T follicular helper cell (primary cell): ENCODE data around the gene NHS.

Experiments used
- DNase-seq: peaks from one replicate; pipeline ENCODE4 v3.0.0-alpha.2; 2020; ENCODE audit warnings: low read depth

The NHS gene

DNA sequence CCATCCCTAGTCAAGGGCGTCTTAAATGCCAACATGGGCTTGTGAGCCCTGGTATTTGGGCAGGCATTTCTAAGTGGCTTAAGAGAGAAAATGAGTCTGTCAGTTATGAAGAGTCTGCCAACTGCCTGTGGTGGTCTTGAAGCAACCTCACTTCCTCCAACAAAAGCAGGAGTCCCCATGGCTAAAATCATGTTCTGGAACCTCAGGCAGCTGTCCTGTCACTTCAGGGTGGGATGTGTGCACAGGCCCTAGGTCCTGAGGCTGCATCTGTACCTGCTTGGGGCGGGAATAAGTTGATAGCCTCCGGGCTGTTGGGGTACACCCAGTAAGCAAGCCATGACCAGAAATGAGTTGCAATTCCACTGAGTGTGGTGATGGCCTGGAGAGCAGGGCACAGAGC lies 247.3 kb downstream of the NHS start:
- DNase-seq, result no peak

DNA sequence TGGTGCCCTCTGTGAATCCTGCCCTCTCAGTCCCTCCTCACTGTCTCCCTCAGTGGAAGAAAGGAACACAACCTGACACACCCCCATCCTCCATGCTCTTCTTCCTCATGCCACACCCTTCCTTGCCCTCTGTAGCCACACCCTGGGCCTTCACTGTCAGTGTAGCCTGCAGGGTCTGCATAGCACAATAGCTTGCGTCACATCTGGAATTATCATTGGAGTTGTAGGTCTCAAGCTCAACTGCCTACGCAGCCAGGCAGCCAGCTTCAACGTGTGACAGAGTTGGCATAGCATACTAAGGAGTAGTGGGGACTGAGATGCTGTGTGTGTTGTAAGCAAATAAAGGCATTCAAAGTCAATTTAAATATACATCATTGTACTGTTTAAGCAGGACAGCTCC lies 248.8 kb downstream of the NHS start:
- no peak for DNase-seq

DNA sequence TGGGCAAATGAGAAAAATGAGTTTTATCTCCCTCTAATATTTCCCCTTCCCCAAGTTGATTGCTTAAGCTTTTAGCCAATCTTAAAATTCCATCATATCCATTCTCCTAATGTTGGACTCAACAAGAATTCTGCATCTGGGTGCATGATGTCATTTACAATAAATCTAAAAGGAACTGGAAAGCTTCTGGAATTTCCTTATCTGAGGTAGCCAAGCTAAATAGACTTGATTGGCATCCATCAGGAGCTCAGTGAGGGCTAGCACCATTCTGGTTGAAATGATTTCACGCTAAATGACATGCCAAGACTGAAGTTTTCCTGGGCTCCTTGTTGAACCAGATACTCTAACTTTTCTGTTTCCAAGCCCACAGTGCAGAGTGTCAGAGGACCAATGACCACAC lies 252.0 kb downstream of the NHS start:
- no peak for DNase-seq

DNA sequence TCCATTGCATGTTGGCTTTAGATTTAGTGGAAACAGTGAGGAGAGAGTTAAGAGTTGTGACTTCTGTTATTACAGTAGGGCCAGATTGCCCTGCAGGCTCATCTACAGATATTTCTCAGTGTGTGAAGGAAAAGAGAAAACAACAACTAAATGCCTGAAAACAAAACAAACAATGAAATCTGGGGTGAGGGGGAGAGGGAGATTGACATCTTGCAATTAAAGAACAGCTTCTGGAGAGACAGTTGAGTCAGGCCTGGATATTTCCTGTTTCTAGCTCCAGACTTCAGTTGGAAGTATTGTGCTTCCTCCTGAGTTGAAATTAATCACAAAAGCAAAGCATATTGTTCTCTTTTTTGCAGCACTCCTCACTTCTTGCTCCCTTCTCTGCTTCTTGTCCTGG lies 254.0 kb downstream of the NHS start:
- no peak for DNase-seq

DNA sequence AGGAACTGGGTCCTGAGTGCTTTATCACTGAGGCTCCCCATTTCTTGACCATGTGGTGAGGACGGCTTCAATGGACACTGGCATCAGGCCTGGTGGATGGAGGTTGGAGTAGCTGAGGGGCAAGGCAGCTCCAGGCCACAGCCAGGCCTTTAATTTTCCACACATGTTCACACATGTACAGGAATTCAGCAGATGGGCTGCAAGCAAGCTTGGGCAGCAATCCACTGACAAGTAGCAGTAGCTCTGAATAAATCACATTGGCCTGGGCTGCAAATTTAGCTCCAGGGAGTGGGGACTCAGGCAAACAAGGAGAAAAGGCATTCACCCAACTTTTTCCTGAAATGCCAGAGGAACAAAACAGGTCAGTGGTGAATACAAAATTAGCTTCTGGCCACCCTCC lies 254.5 kb downstream of the NHS start:
- DNase-seq, result no peak

DNA sequence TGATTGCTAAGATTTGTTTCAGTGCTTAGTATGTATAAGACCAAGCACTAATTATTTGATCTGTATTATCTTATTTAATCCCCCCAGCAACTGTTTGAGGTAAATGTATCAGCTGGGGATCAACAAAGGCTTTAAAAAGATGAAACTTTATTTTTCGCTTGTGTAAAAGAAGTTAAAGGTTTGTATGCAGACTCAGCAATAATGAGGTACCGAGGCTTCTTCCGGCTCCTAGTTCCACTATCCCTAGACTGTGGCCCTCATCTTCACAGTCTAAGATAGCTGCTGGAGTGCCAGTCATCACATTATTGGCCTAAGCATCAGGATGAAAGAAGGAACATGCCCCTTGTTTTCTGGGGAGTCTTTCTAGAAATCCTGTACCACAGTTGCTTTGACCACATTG lies 256.6 kb downstream of the NHS start:
- no peak for DNase-seq

DNA sequence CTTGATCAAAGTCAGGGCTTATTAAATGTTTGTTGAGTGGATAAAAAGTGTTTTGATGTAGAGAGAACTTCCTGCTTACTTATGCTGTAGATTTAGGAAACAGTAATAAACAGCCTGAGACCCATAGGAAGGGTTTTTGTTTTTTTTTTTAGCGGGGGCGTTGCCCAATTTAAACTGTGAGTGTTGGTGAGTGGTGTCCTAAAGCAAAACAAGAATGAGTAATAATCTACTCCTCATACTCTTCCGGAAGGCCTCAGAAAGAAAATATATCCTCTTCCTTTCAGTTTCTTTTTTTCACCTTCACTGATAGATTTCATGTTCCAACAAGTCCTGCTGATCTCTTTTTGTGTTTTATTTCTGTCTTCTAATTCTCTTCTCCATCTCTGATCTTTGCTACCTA lies 257.9 kb downstream of the NHS start:
- DNase-seq, result no peak

DNA sequence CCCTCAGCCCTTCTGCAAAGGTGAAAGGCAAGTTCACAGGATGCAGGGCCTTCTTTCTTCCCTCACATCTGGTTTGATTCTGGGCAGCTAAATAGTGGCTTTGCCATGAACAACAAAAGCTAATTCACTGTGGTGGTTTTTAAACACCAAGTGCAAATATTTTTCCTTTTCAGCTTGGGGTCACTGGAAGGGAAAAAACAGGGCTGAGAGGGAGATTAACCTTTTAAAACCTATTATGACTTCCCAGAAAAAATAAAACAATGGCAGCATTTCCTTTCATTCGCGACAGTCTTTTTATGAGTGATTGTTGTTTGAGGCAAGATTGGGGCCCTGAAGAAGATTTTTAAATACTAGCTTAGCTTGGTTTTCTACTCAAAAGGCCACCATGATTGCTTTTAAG lies 258.5 kb downstream of the NHS start:
- DNase-seq, result no peak

DNA sequence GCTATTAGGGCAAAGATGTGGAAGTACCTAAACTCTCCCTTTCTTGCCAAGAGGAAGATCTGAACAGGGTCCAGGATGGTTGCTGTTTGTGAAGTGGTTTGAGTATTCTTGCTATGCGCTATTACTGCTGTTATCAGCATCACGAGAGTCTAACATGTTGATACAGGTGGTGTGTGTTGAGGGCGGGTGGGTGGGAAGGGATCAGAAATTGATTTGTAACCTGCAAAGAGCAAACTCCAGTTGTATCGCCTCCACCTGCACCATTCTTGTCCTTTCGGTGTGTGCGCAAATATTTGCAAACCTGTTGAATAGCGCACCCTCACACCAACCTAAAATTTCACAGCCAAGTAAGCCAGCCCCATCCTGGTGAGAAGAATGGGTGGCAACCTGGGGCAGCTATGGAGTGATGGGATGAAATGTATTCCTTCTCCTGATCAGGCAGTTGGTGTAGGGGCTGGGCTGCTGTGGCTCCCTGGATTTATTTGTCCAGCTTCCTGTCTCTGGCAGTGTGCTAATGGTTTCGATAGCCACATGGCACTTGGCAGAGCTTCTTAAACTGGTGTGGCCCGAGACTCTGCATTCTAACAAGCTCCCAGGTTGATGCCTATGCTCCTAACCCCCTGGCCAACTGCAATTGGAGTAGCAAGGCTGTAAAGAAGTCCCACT lies 259.7 kb downstream of the NHS start:
- no peak for DNase-seq

DNA sequence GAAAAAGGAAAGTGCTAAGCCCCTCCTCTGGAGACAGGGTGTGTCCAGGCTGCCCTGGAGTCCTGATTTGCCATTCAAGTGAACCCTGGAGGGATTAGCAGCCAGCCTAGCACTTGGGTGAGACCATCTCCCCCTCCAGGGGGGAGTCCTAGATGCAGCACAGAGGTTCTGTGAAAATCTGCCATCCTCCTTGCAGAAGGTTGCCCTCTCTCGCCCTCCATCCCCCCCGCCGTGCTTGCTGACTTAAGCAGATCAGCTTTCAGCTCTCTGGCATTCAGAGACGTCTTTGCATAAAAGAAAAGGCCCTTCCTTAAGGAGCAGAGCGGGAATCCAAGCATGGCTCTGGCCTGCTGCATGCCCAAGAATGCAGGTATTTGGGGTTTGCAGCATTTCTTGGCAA lies 260.2 kb downstream of the NHS start:
- no peak for DNase-seq

DNA sequence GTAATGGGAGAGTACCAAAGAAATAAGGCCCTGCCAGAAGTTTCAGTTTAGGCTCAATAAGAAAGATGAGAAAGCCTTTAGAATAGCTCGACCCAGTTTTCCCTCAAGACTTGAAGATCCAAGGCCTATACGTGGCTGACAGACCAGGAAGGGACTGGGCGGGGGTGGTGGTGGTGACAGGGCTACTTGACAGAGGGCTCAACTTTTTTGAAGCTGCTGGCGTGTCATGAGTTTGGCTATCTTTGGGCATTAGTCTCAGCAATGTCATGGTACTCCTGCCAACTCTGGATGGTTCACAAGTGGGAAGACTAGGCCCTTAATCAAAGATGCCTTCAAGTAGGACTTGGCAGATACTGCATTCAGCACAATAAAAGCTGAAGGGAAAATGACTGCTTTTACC lies 262.2 kb downstream of the NHS start:
- no peak for DNase-seq

DNA sequence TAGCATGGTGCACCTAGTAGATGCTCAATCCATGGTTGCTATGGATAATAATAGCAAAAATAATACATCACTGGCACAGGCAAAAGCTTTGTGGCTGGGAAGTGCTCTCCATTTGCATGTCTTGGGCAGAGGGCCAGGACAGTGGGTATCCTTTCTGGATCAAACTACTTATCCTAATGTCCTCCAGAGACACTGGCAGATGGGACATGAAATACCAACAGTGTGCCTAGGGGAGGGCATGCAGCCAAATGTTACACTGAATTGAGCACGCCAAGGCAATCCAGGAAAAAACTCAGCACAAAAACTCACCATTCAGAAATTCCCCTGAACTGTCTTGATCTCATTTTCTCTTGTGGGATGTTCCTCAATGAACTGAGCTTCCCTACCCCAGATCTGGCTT lies 263.7 kb downstream of the NHS start:
- DNase-seq, result no peak

DNA sequence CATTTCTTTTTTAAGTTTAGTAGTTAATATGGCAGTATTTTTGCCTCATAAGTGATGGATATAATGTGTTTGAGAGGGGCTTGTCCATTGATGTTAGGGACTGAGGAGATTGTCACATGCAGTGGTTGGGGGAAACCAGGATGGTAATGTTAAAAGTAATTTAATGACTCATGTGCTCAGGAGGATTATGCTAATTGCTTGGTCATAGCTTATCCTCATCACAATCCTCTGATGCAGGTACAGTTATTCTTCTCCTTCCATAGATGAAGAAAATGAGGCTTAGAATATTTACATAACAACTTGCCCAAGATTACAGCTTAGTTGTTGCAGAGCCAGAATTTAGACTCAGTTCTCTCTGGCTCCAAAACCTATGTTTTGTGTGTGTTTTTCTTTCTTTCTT lies 267.9 kb downstream of the NHS start:
- DNase-seq, result no peak

DNA sequence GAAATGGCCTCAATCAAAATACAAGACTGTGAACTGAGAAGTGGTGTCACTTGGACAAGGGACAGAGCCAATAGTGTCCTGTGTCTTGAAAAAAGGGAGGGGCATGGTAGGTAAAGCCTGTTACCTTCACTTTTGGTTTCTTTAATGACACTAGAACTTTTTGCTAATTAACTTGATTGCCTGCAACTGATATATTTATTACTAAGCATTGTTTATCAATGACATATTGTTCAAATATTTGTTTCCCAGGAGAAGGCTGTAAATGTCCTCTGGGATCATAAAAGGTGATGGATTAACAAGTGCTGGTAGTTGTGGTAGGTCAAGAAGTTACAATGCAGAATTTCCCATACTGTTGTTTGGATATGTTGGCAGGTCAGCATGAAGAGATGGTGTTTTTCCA lies 268.5 kb downstream of the NHS start:
- no peak for DNase-seq

DNA sequence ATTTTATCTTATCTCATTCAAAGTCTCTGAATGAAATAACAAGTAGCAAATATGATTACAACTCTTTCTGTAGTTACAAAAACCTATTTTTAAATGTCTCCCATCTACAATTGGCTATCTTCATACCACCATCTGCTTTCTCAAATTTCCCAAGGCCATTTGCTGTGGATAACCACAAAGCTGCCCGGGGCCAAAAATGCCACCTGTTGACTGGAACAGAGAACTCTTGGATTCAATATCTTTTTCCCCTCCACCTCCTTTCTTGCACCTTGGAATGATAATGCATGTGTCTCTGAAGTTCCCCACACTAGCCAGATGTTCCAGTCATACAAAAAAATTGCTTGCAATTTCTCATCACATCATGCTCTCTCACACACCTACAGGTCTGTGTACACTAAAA lies 269.0 kb downstream of the NHS start:
- DNase-seq, result no peak

DNA sequence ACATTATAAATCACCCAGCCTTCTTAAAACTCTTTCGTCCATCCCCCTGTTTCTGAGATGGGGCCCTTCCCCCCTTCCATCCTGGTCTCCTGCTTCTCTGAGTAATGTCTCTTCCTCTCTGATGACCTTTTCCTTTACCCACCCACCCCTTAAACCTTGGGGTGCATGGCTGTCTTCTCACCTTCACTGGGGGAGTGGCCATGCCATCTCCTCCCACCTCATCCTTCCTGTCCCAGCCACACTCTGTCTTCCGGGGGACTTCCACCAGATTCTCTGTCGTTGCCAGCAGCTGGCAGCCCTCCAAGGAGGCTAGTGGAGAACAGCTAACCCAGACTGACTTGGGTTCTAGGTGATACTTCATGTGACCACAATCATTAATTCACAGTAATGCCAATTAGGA lies 279.1 kb downstream of the NHS start:
- DNase-seq, result no peak

DNA sequence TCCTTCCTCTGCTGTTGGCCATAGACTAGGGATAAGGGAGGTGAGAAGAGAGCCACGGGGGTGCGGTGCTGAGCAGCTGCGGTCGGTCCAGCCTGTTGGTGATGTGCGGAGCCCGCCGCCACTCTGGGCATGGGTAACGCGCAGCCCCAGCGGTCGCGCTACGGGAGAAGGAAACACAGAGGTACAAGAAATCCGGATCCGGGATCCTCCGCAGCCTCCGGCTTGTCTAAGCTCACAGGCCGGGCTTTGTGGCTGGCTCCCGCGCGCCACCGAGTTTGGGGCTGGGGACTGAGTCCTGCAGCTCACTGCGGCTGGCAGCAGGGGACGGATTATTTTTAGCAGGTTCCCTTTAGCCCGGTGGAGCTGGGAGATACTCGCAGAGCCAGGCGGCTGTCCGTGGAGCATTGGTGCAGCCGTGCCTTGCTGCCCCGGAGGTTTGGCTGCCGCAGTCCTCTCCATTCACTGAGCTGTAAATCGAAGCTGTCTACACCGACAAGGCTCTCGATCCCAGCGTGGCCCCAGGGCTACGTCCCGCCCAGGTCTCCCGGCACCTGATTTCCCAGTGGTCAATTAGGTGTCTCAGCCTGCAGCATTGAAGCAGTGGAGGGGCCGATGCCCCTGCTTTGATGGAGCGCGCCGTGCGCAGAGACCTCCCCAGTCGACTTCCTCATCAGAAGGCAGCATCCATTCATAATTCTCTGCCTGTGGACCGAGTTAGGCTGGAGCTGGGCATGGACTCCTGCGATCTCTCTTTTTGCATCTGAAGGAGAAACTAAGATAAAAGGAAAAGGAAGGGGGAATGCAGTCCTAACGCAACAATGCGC lies 280.4 kb downstream of the NHS start:
- no peak for DNase-seq

DNA sequence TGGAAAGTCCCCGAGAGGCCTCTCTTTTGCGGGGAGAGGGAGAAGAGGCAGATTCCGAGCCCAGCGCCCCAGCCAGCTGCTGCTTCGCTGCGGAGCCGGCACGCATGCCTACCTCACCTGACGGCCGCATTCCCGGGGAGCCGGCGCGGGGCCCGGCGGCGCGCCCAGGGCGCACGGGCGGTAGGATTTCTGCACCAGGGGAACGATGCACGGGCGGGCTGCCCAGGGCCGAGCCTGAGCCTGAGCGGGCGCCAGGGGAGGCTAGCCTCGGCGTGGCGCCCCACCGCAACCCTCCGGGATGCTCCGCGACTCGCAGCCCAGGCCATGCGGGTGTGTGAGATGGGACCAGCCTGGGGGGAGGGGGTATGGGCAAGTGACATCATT lies 281.0 kb downstream of the NHS start:
- no peak for DNase-seq

DNA sequence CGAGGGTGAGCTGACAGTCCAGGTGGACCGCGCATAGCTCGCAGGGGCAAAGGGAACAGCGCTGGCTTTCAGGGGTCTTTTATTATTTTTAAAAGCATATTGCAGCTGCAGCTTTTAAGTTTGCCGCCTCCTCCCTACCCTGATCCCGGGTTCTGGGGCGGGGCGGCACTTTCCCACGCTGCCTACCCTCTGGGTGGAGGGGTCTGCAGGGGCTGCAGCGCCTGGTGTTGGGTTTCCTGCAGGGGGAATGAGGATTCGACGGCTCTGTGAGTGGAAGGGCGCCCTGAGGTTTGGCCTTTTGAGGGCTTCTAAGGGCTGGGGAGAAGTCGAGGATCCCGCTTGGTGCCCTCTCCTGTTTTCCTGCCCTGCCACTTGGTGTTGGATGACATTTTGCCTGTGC lies 281.6 kb downstream of the NHS start:
- no peak for DNase-seq

DNA sequence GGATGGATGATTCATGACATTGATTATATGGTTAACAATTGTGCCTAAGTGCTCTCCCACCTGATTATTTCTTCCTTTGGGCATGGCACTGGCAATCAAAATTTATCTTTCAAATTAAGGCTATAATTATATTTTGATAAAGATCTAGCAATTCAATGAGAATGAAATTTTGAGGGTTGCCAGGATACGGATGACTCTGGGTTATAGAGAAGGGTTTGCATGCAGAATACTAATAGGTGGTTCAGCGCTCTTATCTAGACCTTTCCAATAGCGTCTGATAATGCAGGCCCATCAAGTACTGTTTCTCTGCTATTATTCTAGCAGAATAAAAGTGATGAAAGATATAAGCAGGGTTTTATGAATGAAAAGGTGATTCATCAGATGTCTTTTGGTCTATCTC lies 287.4 kb downstream of the NHS start:
- DNase-seq, result no peak

DNA sequence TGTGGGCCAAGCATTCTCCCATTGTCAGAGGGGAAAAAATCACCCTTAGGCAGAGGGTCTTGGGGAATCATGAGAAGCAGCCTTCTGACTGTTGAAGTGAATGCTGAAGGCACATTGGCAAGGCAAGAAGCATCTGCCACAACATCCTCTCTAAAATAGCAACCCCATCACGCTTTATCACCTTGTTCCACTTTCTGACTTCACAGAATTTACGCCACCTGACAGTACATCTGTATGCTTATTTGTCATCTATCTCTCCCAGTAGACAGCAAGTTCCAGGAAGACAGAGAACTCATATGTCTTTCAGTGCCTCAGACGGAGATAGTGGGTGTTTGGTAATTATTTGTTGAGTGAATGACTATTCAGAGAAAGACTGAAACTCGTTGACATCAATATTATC lies 293.9 kb downstream of the NHS start:
- DNase-seq, result no peak

DNA sequence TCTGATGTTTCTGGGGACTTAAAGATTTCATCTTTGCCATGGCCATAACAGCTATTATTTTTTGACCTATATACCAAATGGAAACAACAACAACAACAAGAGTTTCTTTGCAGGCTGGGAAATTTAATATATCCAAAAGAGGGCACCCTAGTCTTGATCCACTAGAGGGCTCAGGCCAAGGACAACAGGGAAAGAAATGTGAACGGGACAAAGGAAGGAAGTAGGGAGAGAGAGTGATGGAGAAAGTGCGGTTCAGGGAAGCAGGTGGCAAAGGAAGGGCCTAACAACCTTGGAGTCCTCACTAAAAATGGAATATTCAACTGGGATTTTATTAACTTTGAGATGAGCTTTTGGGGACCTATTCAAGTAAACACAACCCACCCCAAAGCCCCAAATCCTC lies 294.5 kb downstream of the NHS start:
- DNase-seq, result no peak

DNA sequence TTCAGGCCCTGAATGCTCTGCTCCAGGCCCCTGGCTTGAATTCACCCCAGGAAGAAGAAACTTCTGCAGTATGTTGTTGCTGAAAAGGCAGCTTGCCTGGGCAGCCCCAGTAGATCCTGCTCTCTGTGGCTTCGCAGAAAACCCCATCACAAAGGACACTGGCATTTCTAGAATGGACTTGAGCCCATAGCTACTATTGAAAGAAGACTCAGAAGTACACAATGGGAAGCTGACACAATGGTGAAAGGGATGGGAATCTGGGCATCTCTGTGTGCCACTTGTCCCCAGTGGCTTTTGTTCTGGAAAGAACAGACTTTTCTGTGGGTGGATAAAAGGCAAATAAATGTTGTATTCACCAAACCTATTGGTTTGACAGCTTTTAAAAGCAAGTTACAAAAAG lies 294.9 kb downstream of the NHS start:
- DNase-seq, result no peak

DNA sequence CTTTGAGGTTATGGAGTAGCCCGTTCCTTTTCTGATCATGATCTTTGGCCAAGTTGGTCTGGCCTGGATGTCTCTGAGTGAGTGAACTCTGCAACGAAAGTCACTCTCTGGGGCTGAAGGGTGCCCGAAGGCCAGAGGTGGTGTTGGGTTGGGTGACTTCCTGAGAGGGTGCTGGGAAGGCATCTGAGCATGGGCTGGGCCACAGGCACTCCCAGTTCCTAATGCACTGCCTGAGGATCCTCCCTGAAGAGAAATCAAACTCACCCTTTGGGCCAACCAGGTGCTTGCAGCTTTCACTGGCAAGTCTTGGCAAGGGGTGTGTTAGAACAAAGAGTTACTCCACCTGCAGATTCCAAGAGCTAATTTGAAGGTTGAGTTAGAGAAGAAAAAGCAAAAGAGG lies 295.9 kb downstream of the NHS start:
- DNase-seq, result no peak
